GM18498 (cell line): ENCODE data around the gene FHOD3.
"Not testable (repeated sequence)": the region's sequence is repeated elsewhere in the genome, so short reads cannot be mapped to it uniquely, and the experiment has no call there.

Source experiments
- ATAC-seq: cut with Tn5 transposase; IDR thresholded peaks from one replicate; pipeline ENCODE4 v1.9.1; 2021; ENCODE audit warnings: mild to moderate bottlenecking, moderate library complexity; ENCODE audit not compliant: unreplicated experiment

FHOD3 gene

DNA sequence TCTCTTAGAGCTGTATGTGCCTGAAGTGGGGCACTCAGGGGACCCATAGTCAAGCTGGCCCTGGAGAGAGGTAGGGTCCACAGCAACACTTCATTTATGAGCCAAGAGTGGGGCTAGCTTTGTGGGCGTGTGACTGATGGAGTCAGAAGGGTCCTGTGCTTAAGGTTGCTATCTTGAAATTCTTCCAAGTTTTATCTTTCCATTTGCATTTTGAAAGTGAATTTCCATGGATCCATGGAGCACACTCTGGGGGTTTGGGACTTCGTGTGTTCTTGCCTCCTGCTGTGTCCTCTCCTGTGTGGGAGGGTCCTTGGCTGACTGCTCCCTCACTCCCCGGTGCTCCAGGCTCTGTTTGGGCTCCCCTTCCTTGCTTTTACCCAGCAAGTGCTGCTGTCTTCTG, 50.8 kb downstream of the FHOD3 start:
- ATAC-seq, result no peak

GRCh38 chr18:36348971-36349417, 51.5 kb downstream of the FHOD3 start:
- ATAC-seq, result no peak

DNA sequence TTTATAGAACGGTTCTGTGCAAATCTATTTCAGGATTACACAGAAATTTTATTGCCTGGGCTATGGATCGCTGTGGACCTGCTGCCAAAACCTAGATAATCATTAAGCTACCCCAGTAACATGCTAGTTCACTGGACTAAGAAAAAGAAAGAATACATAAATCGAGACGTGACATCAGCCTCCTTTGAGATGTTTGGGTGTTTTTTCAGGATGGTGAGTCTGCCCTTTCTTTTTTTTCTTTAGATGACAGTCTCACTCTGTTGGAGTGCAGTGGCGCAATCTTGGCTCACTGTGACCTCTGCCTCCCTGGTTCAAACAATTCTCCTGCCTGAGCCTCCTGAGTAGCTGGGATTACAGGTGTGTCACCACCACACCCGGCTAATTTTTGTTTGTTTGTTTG, 52.0 kb downstream of the FHOD3 start:
- ATAC-seq, result no peak

GRCh38 chr18:36350251-36350651, 52.7 kb downstream of the FHOD3 start:
- ATAC-seq, result no peak

DNA sequence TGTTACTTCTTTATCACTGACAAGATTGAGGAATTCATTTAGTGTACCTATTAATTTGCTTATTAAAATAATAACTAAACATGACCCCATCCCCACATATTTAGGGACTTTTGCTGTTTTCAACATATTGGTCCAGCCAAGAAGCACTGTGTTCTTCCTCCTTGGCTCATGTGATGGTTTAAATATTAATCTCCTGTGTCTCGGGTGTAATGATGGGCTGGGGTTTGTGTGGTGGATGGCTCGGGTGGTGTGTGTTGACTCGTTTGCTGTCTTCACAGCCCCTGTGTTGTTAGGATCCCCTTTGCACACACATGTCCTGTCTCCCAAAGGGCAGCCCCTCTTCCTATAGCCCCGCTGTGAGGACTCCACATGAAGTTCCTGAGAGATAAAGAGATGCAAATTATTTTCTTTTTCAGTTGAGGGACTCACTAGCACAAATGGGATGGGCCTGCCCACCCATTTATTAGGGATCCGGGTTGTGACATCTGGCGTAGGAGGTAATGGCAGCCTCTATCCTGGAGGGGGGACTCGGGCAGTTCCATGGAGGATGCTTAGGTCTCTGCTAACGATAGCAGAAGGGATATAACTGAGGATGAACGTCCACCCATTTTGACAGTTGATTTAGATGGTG, 53.4 kb downstream of the FHOD3 start:
- no peak for ATAC-seq

GRCh38 chr18:36352384-36352783, 54.9 kb downstream of the FHOD3 start:
- no peak for ATAC-seq

GRCh38 chr18:36354989-36355388, 57.5 kb downstream of the FHOD3 start:
- no peak for ATAC-seq

DNA sequence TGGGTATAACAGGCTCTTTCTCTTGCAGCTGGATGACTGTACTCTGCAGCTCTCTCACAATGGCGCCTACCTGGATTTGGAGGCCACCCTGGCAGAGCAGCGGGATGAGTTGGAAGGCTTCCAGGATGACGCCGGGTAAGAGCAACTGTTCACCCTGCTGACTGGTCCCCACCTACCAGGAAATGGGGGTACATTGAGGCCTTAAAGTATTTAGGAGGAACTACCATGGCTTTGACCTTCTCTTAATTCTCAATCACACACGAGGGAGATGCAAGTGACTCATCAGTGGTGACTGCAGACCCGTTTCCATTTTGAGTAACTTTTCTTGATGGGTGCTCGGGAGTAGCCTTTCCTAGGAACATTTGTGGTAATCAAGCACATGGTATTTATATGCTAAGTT, 58.0 kb downstream of the FHOD3 start:
- ATAC-seq, result no peak

GRCh38 chr18:36356741-36357140, 59.2 kb downstream of the FHOD3 start:
- not testable (repeated sequence) for ATAC-seq

DNA sequence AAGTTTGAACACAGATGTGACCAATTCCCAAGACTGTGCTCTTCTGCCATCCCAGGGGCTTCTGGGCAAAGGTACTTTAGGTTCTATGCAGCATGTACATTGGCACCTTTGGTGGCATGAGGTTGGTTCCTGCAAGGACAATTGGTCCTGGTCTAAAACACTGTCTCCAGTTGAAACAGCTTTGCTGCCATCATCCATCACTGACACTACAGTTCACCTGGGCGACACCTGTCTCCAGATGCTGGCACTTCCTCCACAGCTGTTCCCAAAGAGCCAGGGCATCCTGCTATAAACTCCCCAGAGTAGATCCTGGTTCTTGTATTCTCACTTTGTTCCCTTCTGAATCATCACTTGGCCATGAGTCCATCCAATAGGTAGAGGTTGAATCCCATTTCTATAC, 60.6 kb downstream of the FHOD3 start:
- no peak for ATAC-seq

GRCh38 chr18:36360256-36360909, 62.9 kb downstream of the FHOD3 start:
- no peak for ATAC-seq

- no peak for ATAC-seq
Measured at GRCh38 chr18:36364911-36365624, 67.6 kb downstream of the FHOD3 start.

DNA sequence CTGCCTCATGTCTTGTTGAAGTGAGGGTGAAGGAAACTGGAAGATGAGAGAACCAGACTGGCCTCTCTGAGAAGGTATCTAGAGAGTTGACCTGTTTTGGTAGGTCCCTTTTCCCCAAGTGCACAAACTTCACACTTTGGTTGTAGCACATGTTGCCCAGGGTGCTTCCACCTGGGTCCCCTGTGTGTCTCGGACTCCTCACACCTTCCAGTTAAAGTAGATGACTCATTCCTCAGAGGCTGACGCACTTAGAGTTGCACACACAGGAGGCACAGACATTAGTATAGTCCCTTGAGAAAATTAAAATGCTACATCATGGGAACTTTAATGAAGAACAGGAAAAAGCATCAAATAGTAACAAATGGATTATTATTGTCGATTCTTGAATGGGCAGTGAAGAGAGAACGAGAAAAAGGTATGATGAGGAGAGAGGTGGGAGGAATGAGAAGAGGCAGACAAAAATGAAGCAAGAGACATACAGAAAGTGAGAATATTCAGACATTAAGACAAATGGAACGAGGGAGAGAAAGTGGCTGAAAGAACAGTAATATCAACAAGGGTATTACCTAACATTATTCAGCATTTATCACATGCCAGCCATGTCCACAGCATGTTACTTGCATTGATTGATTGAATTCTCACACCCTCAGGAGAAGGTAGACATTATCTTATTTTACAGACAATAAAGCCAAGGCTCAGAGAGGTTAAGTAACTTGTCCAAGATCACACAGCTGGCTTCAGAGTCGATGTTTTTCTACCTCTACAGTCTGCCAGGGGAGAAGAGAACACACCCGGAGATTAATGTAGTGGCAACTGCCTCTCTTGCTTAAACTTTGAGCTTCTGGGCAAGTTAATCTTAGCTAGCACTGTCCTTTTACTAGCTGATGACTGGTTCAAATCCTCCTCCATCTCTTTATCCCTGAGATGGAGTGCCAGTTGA, 68.6 kb downstream of the FHOD3 start:
- ATAC-seq, result no peak

- ATAC-seq, result peak; percentile 71
Measured at GRCh38 chr18:36366994-36367839, 69.7 kb downstream of the FHOD3 start.

DNA sequence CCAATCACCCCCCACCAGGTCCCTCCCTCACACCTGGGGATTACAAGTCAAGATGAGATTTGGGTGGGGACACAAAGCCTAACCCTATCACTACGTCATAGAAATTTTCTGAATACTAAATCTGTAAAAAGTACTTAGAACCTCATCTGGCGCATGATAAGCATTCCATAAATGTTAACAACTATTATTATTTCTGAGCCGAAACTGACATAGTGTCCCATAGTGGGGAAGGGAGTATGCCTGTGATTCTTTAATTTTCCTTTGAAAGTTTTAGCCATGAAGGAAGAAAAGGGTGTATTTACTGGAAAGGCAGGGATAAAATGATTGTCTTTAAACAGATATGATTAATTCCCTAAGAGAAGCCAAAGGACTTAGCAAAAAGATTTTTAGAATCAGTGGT, 71.4 kb downstream of the FHOD3 start:
- ATAC-seq, result no peak

DNA sequence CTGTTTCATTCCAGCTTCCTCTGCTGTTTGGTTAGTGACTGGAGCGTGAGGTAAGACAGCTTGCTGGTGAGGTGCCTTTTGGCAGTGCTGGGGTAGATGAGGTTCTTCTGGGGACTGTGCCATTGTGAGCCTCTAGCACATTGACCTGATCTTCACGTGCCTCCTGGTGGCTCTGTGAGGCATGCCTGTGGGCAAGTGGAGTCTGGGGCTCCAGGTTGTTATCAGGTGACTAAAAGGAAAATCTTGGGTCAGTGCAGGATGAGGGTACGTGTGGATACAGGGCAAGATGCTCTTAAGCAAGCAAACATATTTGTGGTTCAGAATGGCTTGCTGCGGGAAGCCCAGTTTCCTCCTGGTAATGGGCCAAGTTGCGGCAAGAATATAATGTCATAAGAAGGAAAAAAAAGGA, 75.4 kb downstream of the FHOD3 start:
- no peak for ATAC-seq

DNA sequence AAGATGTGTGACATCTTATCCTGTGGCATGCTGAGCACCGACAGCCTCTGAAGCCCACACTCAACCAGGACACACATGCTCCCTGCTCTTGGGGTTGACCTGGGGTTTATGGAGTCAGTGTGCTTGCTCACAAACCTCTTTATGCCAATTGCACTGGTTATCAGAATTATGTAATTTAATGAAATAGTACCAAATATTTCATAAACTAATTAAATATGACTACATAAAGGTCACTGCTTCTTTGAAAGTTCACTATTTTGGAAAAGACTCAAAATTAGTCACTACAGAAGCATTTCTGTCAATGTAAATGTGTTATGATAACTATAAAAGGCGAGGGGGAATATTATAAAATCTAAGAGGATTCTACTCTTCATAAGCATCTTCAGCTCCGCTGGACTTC, 76.7 kb downstream of the FHOD3 start:
- no peak for ATAC-seq

GRCh38 chr18:36375118-36375517, 77.6 kb downstream of the FHOD3 start:
- ATAC-seq, result no peak

- ATAC-seq, result no peak
Measured at GRCh38 chr18:36376361-36376760, 78.8 kb downstream of the FHOD3 start.

GRCh38 chr18:36377626-36378025, 80.1 kb downstream of the FHOD3 start:
- no peak for ATAC-seq
